SK-N-MC (cell line): ENCODE data around the gene TMEFF2.

Experiments used
- EZH2 ChIP-seq: fragments of 200-600 bp; sonication (generic); IDR thresholded peaks from one replicate; pipeline ENCODE4 v1.6.1; 2017; ENCODE audit warnings: antibody characterized with exemption
- POLR2AphosphoS5 ChIP-seq: IDR thresholded peaks from 2 replicates; pipeline ENCODE4 v1.6.1; 2012; ENCODE audit warnings: mild to moderate bottlenecking, low read depth, low read length, borderline replicate concordance

- TF ChIP-seq POLR2AphosphoS5 (no peak), EZH2 (no peak)
Observed at GRCh38 chr2:192127434-192127833, 67.3 kb downstream of the TMEFF2 start.
